ENCODE measurements around the gene C4A. TPM values are rescaled to one million over a fixed set of nuclear protein-coding genes. Genes with fewer than 3 reads are reported as not detected.
"Not testable (repeated sequence)": the region's sequence is repeated elsewhere in the genome, so short reads cannot be mapped to it uniquely, and the experiment has no call there.

Gene C4A
- total RNA-seq, 2 donors from 2014 or later, result 3.8 to 5.4 TPM

DNA sequence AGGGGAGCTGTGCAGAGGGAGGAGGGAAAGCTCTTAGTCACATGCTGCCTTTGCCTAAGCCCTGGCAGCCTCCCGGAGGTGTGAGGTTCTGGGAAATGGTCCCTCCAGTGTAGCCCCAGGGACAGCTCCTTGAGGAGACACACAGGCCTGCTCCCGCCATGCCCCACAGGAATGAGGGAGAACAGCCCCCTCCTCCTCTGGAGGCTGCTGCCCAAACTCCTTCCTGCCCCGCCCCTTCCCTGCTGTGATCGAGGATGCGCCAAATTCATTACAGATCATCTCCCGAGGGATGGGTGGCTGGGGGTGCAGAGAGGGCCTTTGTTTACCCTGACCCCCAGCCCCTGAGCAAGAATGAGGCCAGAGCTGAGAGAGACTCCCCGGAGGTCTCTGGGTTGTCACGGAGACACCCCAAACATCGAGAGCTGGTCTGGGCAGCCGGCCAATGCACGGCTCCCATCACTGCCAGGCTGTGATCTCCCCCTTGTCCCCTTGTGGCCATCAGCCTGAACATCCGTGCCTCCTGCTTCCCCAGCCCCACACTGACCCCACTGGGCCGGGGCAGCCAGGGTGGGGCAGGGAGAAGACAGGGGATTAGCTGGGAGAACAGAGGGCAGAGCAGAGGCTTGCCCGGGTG, 64.7 kb downstream of the C4A start:
- ATAC-seq (no peak), DNase-seq (no peak)
- Mint-ChIP-seq H3K36me3 (ENCODE audit: low read depth) (no peaks in the 10 kb centered on the region), H3K27ac (peak overlapping the region; percentile 9), H3K4me3 (no peak overlapping the region), H3K27me3 (peaks cover 7% of the 10 kb centered on the region), H3K4me1 (peaks cover 6% of the 10 kb centered on the region)
- no peaks in the 10 kb centered on the region for H3K9me3 ChIP-seq (ENCODE audit: control insufficient read depth, low read length, poor library complexity, severe bottlenecking)

DNA sequence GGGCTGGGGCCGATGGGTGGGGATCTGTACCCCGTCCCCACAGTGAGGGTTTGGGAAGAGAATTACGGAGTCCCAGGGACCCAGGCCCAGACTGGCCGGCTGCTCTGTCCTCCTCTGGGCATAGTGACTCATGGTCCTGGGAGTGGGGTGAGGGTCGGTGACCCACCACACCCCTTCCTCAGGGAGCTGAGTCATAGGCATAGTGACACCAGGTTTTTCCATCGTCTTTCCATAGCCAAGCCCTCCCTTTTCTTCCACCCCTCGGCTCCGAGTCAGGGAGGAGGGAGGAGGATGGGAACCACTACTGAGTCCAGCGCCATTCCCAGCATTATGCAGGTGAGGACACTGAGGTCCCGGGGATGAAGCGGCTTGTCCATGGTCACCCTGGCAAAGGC, 65.2 kb downstream of the C4A start:
- peaks cover 2% of the 10 kb centered on the region for H3K36me3 Mint-ChIP-seq (ENCODE audit: low read depth)
- no peak overlapping the region for H3K27ac Mint-ChIP-seq
- DNase-seq (no peak), ATAC-seq (no peak)
- H3K4me1 Mint-ChIP-seq, result peaks cover 8% of the 10 kb centered on the region
- H3K9me3 ChIP-seq (ENCODE audit: control insufficient read depth, low read length, poor library complexity, severe bottlenecking), result no peaks in the 10 kb centered on the region
- H3K4me3 Mint-ChIP-seq, result no peak overlapping the region
- H3K27me3 Mint-ChIP-seq, result peaks cover 12% of the 10 kb centered on the region

DNA sequence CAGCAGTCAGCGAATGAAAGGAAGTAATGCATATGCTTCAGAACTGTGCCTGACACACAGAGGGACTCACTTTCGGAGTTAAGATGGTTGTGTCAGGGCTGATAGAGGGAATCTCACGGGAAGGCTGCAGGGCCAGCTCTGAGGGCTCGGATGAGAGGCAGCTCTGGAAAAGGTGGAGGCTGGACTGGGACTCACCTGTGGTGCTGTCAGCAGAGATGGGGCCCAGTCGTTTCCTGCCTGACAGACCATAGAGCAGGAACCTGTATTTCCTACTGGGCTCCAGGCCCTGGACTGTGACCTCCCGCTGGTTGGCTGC, 65.6 kb downstream of the C4A start:
- H3K27me3 Mint-ChIP-seq, result peaks cover 13% of the 10 kb centered on the region
- peaks cover 2% of the 10 kb centered on the region for H3K36me3 Mint-ChIP-seq (ENCODE audit: low read depth)
- DNase-seq (no peak), ATAC-seq (no peak)
- H3K9me3 ChIP-seq (ENCODE audit: control insufficient read depth, low read length, poor library complexity, severe bottlenecking), result no peaks in the 10 kb centered on the region
- no peak overlapping the region for H3K4me3 Mint-ChIP-seq
- no peak overlapping the region for H3K27ac Mint-ChIP-seq
- peaks cover 8% of the 10 kb centered on the region for H3K4me1 Mint-ChIP-seq

DNA sequence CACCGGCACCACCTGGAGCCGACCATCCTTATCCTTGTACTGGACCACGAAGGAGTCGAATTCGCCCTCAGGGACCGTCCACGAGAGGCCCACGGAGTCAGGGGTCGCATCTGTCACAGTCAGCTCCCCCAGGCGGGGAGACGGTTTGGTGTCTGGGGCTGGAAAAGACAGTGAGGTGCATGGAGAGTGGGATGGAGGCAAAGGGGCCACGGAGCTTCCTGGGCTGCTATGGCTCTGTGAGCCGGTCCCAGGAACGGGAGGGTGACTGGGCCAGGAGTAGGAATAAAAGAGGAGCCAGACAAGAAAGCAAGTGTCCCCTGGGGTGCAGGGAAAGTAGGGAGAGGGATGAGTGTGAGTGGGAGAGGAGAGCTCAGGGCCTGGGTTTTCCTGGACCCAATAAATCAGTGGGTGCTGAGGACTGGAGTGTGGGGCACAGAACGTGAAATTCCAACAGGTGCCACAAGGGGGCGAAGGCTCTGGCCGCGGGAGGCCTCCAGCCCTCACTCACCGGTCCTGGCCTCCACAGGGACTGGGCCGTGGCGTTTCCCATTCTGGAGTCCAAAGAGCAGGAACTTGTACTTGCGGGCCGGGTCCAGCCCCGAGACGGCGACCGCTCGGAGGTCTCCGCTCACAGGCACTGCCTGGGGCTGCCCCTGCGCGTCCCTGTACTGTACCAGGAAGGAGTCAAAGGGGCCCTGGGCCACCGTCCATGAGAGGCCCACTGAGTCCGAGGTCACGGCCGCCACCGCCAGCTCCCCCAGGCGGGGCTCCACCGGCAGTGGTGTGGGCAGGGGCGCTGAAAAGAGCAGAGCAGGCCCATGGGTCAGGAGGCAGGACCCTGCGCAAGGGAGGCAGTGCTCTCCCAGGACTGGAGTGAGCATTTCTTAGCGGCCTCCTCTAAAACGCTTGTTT, 66.3 kb downstream of the C4A start:
- no peak overlapping the region for H3K27ac Mint-ChIP-seq
- H3K4me3 Mint-ChIP-seq, result peak overlapping the region; percentile 52
- H3K36me3 Mint-ChIP-seq (ENCODE audit: low read depth), result peaks cover 2% of the 10 kb centered on the region
- DNase-seq (peak; percentile 44 to 67 (median 45)), ATAC-seq (peak; percentile 82)
- peaks cover 8% of the 10 kb centered on the region for H3K4me1 Mint-ChIP-seq
- peaks cover 13% of the 10 kb centered on the region for H3K27me3 Mint-ChIP-seq
- no peaks in the 10 kb centered on the region for H3K9me3 ChIP-seq (ENCODE audit: control insufficient read depth, low read length, poor library complexity, severe bottlenecking)

DNA sequence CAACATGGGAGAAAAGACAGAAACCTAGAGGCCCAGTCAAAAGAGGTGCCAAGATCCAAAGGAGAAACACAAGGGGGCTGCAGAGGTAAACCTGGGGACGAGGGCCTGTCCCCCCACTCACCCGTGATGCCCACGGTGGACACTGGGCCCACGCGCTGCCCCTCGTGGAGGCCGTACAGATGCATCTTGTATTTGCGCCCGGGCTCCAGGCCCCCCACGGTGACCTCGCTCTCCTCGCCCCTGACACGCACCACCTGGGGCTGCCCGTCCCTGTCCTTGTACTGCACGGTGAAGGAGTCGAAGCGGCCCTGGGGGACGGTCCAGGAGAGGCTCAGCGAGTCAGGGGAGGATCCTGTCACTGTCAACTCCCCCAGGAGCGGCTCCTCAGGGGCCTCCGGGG, 67.3 kb downstream of the C4A start:
- peaks cover 16% of the 10 kb centered on the region for H3K27me3 Mint-ChIP-seq
- DNase-seq; H3K36me3 Mint-ChIP-seq (ENCODE audit: low read depth); ATAC-seq; H3K4me1 Mint-ChIP-seq; H3K4me3 Mint-ChIP-seq; H3K9me3 ChIP-seq (ENCODE audit: control insufficient read depth, low read length, poor library complexity, severe bottlenecking); H3K27ac Mint-ChIP-seq: not testable (repeated sequence)

DNA sequence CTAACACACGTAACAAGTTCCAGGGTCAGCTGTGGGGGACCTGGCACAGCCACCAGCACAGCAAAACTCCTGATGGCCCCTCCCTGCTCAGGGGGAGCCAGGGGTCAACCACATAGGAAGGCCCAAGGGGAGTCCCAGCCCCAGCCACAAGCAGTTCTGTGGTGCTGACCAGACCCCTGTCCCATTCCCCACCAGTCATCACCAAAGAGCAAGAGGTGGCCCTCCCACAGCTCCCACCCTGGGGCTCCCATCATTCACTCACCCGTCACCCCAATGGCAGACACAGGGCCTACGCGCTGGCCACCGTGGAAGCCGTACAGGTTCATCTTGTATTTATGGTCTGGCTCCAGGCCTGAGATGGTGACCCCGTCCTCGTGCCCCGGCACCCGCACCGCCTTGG, 67.9 kb downstream of the C4A start:
- peaks cover 22% of the 10 kb centered on the region for H3K27me3 Mint-ChIP-seq
- not testable (repeated sequence) for H3K9me3 ChIP-seq (ENCODE audit: control insufficient read depth, low read length, poor library complexity, severe bottlenecking); ATAC-seq; H3K4me1 Mint-ChIP-seq; H3K36me3 Mint-ChIP-seq (ENCODE audit: low read depth); DNase-seq; H3K4me3 Mint-ChIP-seq; H3K27ac Mint-ChIP-seq

DNA sequence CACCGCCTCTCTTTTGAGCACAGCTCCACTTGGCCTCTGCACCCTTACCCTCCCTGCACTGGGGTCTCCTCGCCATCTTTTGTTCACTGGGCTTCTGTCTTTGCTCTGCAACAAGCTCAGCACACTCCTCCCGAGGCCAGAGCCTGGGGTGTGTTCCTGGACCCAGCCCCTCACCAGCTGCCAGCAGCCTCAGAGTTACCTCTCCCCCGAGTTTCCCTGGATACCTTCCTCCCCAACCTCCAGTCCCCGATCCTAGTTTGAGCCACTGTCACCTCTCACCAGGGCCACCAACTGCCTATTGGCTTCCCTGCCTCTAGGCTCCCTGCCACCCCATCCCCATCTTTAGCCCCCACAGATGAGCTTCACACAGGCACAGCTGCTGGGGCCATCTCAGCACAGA, 68.7 kb downstream of the C4A start:
- H3K27ac Mint-ChIP-seq, result peak overlapping the region; percentile 74
- no peak for ATAC-seq
- no peak overlapping the region for H3K4me3 Mint-ChIP-seq
- peaks cover 2% of the 10 kb centered on the region for H3K36me3 Mint-ChIP-seq (ENCODE audit: low read depth)
- peaks cover 30% of the 10 kb centered on the region for H3K27me3 Mint-ChIP-seq
- DNase-seq, result no peak
- peaks cover 8% of the 10 kb centered on the region for H3K4me1 Mint-ChIP-seq
- no peaks in the 10 kb centered on the region for H3K9me3 ChIP-seq (ENCODE audit: control insufficient read depth, low read length, poor library complexity, severe bottlenecking)

Other genes starting within 250 kb of the C4A start
- 100 to 1,000 TPM; 145 to 152 TPM for gene CLIC1, start 245.5 kb upstream of the C4A start, total RNA-seq
- 10 to 100 TPM; 12.9 to 18.3 TPM for gene MSH5, start 242.1 kb upstream of the C4A start, total RNA-seq
- gene SAPCD1, start 219.4 kb upstream of the C4A start, total RNA-seq, result 1 to 10 TPM; 3.6 to 4.2 TPM
- 1 to 10 TPM; 2.8 to 2.9 TPM for gene VWA7, start 204.7 kb upstream of the C4A start, total RNA-seq
- gene VARS1, start 186.3 kb upstream of the C4A start, total RNA-seq, result 10 to 100 TPM; 58.0 to 73.7 TPM
- gene LSM2, start 175.1 kb upstream of the C4A start, total RNA-seq, result 10 to 100 TPM; 20.9 to 22.5 TPM
- gene HSPA1L, start 166.8 kb upstream of the C4A start, total RNA-seq, result 1 to 10 TPM; 3.4 to 3.5 TPM
- 10 to 100 TPM; 15.1 to 20.2 TPM for gene HSPA1A, start 166.5 kb upstream of the C4A start, total RNA-seq
- gene HSPA1B, start 154.3 kb upstream of the C4A start, total RNA-seq, result 10 to 100 TPM; 18.0 to 20.5 TPM
- gene NEU1, start 119.2 kb upstream of the C4A start, total RNA-seq, result 10 to 100 TPM; 27.1 to 29.6 TPM
- gene SLC44A4, start 103.1 kb upstream of the C4A start, total RNA-seq, result under 1 TPM; 0.10 to 0.13 TPM
- gene EHMT2, start 84.4 kb upstream of the C4A start, total RNA-seq, result 10 to 100 TPM; 40.4 to 46.2 TPM
- gene ZBTB12, start 80.0 kb upstream of the C4A start, total RNA-seq, result under 1 TPM; 0.50 to 0.96 TPM
- 1 to 10 TPM in 1 of 2 donors, not detected in 1; 2.1 TPM for gene C2, start 54.3 kb upstream of the C4A start, total RNA-seq
- gene CFB, start 36.0 kb upstream of the C4A start, total RNA-seq, result under 1 TPM in 1 of 2 donors, not detected in 1; 0.65 TPM
- gene NELFE, start 23.1 kb upstream of the C4A start, total RNA-seq, result 10 to 100 TPM; 45.8 to 46.2 TPM
- 10 to 100 TPM; 85.5 to 94.5 TPM for gene SKIC2, start 22.9 kb upstream of the C4A start, total RNA-seq
- gene DXO, start 9.9 kb upstream of the C4A start, total RNA-seq, result 10 to 100 TPM; 31.9 to 35.0 TPM
- 1 to 10 TPM; 2.2 to 3.7 TPM for gene C4B, start 32.7 kb downstream of the C4A start, total RNA-seq
- gene CYP21A2, start 56.4 kb downstream of the C4A start, total RNA-seq, result under 1 TPM; 0.35 to 0.76 TPM
- 10 to 100 TPM in 1 of 2 donors, 1 to 10 TPM in 1; 7.3 to 11.4 TPM for gene TNXB, start 127.3 kb downstream of the C4A start, total RNA-seq
- 100 to 1,000 TPM; 107 to 117 TPM for gene ATF6B, start 146.2 kb downstream of the C4A start, total RNA-seq
- gene FKBPL, start 148.2 kb downstream of the C4A start, total RNA-seq, result 1 to 10 TPM; 1.5 to 1.6 TPM
- under 1 TPM; 0.35 to 0.50 TPM for gene PRRT1, start 169.9 kb downstream of the C4A start, total RNA-seq
- 1 to 10 TPM; 8.1 to 9.2 TPM for gene PPT2, start 172.1 kb downstream of the C4A start, total RNA-seq
- 1 to 10 TPM; 9.6 to 9.7 TPM for gene EGFL8, start 182.5 kb downstream of the C4A start, total RNA-seq
- 10 to 100 TPM; 22.7 to 54.2 TPM for gene AGPAT1, start 194.0 kb downstream of the C4A start, total RNA-seq
- 10 to 100 TPM; 20.9 to 30.0 TPM for gene RNF5, start 196.3 kb downstream of the C4A start, total RNA-seq
- 10 to 100 TPM; 22.2 to 27.4 TPM for gene AGER, start 202.2 kb downstream of the C4A start, total RNA-seq
- 100 to 1,000 TPM; 103 to 110 TPM for gene PBX2, start 208.1 kb downstream of the C4A start, total RNA-seq
- 100 to 1,000 TPM; 268 to 291 TPM for gene GPSM3, start 210.6 kb downstream of the C4A start, total RNA-seq
- gene NOTCH4, start 242.0 kb downstream of the C4A start, total RNA-seq, result 1 to 10 TPM in 1 of 2 donors, under 1 TPM in 1; 0.60 to 1.0 TPM